GM23248 (cell line): ENCODE measurements around the gene DOC2B.

Experiments
- EZH2 ChIP-seq: fragments of 200-600 bp; sonication (generic); IDR thresholded peaks from 2 replicates; pipeline ENCODE4 v1.6.1; 2018; ENCODE audit warnings: antibody characterized with exemption, mild to moderate bottlenecking; ENCODE audit not compliant: insufficient read depth, poor library complexity, severe bottlenecking
- EZH2phosphoT487 ChIP-seq: fragments of 200-600 bp; sonication (generic); IDR thresholded peaks from 2 replicates; pipeline ENCODE4 v1.6.1; 2018; ENCODE audit warnings: antibody characterized with exemption, moderate library complexity, mild to moderate bottlenecking, low read depth; ENCODE audit not compliant: insufficient read depth

DNA sequence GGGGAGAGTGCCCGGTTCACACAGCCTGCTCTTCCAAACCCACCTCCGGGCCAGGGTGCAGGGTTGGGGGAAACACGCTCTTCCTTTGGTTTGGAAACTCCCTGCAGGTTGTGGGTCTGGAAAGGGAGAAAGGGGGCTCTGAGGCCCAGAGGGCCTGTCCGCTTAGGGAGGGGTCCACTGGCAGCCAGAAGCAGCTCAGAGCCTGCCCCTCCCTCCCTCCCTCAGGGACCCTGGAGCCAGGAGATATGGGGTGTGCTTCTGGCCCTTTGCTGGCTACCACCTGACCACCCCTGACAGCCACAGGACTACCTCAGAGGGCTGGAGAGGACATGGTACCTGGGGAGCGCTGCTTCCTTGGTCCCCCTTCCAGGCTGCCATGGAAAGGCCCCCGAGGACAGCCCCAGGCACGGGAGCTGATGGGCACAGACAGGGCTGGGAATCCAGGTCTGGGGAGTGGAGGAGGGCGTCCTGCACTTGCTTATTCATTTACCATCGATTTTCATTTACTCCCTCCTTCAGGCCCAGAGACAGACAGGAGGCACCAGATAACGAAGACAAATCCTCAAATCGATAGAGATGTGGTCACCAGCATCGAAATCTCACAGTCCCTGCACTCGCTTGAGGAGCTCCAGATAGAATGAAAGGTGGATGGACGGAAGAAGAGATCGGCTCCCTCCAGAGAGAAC is 48.4 kb upstream of the DOC2B start:
- TF ChIP-seq EZH2: no peak
- no peak for TF ChIP-seq EZH2phosphoT487
